Measurements from ENCODE around the gene ATP9A.
"Not testable (repeated sequence)": the region's sequence is repeated elsewhere in the genome, so short reads cannot be mapped to it uniquely, and the experiment has no call there.

ATP9A gene

DNA sequence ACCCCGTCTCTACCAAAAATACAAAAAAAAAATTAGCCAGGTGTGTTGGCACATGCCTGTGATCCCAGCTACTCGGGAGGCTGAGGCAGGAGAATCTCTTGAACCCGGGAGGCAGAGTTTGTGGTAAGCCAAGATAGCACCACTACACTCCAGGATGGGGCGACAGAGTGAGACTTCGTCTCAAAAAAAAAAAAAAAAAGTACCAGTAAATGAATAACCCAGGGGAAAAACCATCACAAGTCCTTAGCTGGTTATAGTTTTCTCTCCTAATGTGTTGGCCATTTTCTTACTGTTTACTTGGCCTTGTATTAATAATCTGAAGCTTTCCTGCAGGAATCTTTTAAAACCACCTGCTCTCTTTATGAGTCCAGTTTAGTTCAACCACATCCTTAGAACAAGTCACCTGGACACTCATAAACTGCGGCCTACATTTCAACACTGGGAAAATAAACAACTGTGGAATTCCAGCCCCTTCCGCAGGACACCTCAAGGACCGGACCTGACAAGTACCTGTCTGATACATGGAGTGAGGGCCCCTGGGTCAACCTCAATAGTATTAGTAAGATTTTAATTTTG is 102.6 kb downstream of the ATP9A start:
- FAIRE-seq (no peak), DNase-seq (ENCODE audit: insufficient read length, low spot score) (no peak)
- no peak for TF ChIP-seq POLR2A (IDR thresholded peaks at IDR 0.05; ENCODE audit: low read depth, low read length)

DNA sequence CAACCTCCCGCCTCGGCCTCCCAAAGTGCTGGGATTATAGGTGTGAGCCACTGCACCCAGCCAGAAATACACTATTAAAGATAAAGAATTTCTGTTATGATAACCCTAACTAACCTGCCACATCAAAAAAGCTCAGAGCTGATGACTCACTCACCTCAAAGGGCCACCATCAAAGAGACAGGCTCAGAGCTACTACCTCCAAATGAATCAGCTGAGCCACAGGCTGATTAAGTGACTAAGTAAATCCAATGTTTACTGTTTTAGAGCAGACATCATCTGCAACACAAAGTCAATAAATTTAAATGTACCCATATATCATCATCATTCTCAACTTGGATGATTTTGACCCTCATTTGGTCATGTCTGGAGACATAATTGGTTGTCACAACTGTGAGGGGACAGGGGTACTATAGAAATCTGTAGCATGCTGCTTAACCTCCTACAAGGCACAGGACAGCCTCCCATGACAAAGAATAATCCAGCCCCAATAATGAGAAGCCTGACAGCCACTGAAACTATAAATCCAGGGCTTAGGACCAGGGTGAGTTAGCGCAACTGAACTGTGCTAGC is 106.5 kb downstream of the ATP9A start:
- FAIRE-seq (peak; percentile 11), DNase-seq (ENCODE audit: insufficient read length, low spot score) (peak; percentile 70)
- TF ChIP-seq POLR2A (IDR thresholded peaks at IDR 0.05; ENCODE audit: low read depth, low read length) = no peak

DNA sequence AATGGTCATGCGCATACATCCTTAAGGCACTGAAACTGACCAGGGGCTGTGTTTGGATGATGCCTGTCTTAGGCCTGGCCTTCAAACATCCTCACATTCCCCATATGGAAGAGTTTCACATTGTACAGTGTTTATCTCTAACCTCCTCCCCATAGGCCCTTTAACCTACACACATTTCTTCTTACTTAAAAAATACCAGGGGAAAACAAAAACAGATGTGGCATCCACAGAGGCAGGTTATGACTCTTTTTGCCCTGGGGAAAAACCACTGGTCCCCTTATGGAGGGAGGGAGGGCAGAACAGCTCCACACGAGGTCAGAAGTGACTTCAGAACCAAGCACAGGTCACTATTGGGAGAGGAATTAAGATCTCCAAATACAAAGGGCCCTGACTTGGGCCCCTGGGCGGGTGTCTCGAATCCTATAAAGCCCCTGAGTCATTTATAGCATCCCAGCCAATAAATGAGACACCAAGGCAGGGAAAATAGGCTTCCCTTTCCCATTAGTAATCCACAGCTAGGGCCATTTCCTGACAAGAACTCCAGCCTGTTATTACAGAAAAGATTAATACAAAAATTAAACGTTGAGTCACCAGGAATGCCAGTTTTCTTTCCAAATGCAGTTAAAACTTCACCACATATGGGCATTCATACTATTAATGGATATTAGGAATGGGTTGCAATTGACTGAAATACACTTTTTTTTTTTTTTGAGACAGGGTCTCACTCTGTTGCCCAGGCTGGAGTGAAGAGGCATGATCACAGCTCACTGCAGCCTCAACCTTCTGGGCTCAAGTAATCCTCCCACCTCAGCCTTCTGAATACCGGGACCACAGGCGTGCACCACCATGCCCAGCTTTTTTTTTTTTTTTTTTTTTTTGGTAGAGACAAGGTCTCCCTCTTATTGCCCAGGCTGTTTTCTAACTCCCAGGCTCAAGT is 107.2 kb downstream of the ATP9A start:
- DNase-seq (ENCODE audit: insufficient read length, low spot score) (peak; percentile 40), FAIRE-seq (no peak)
- TF ChIP-seq POLR2A (IDR thresholded peaks at IDR 0.05; ENCODE audit: low read depth, low read length) = no peak

DNA sequence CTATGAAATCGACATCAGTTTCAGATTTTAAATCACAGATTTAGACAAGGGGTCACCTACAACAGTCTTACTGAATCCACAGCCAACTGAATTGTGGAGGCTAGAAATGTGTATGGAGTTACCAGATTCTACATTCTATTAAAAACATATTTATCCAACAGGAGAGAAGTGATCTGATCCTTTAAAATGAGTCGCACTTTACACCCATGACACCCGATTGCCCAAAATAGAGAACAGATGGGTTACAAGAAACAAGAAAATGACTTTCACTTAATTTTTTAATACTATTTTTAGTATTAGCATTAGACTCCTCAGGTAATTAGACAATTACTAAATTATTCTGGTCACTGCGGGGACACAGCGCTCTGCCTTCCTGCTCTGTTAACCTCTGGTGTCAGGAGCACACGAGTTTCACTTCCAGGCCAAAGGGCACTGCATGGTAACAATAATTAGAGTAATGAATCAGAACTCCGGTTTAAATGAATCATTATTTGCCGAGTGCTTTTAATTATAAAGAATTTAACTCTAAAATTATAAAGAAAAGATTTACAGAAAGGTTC is 108.6 kb downstream of the ATP9A start:
- FAIRE-seq (no peak), DNase-seq (ENCODE audit: insufficient read length, low spot score) (no peak)
- TF ChIP-seq POLR2A (IDR thresholded peaks at IDR 0.05; ENCODE audit: low read depth, low read length) = no peak

DNA sequence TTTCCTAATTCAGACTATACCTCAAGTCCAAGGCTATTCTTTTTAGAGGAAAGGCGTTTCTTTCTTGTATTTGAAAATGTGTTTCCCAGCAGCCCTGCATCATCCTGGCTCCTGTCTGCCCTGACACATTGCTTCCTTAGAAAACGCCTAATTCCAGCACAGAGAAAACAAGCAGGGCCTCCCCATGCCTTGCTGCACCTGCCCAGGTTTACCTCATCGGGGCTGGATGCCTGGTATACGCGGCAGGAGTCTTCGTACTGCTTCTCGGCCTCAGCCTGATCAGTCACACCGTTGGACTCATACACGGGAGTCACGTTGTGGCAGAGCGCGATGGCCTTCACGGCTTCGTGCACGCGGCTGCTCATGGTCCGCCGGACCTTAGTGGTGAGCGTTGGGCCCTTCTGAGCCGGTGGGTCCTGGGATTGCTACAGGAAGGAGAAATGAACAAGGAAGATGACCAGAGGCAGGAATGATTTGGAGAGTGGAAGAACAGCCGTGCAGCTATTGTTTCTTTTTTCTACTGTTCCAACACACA is 111.4 kb downstream of the ATP9A start:
- TF ChIP-seq POLR2A (IDR thresholded peaks at IDR 0.05; ENCODE audit: low read depth, low read length) = no peak
- DNase-seq (ENCODE audit: insufficient read length, low spot score) (no peak), FAIRE-seq (no peak)

DNA sequence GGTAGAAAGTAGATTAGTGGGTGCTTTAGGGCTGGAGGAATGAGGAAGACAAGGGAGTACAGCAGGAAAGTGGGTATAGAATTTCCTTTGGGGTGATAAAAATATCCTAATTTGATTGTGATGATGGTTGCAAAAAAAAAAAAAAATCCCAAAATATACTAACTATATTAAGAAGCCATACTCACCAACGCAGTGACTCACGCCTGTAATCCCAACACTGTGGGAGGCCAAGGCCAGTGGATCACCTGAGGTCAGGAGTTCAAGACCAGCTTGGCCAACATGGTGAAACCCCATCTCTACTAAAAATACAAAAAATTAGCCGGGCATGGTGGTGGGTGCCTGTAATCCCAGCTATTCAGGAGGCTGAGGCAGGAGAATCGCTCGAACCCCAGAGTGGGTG is 112.1 kb downstream of the ATP9A start:
- not testable (repeated sequence) for DNase-seq (ENCODE audit: insufficient read length, low spot score); FAIRE-seq

DNA sequence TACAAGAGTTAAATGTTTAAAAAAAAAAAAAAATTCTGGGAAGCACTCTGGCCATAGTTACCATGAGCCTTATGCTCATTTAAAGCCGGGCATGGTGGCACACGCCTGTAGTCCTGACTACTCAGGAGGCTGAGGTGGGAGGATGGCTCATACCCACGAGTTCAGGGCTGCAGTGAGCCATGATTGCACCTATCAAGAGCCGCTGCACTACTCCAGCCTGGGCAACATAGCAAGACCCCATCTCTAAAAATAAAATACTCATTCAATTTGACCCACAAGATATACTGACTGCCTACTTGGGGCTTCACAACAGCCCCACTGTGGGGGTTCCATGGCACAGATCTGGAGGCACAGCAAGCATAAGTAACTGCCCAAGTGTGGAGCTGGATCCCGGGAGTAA is 113.7 kb downstream of the ATP9A start:
- DNase-seq (ENCODE audit: insufficient read length, low spot score) (no peak), FAIRE-seq (no peak)
- no peak for TF ChIP-seq POLR2A (IDR thresholded peaks at IDR 0.05; ENCODE audit: low read depth, low read length)

DNA sequence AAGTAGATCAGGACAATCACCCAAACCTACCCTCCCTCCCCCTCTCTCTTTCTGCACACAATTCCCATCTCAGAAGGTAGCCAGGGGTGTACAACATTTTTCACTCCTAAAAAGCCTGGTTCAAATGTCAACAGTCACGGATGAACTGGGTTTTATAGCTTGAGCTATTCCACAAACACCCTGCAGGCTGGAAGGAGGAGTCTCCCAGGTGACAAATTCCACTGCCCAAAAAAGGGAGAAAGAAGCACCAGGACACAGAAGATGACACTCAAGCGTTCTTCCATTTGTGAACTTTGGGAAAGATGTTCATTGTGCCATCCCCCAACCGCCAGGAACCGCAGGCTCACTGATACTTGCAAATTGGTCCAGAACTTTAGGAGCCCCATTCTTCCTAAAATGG is 114.1 kb downstream of the ATP9A start:
- no peak for DNase-seq (ENCODE audit: insufficient read length, low spot score)
- no peak for TF ChIP-seq POLR2A (IDR thresholded peaks at IDR 0.05; ENCODE audit: low read depth, low read length)
- no peak for FAIRE-seq

DNA sequence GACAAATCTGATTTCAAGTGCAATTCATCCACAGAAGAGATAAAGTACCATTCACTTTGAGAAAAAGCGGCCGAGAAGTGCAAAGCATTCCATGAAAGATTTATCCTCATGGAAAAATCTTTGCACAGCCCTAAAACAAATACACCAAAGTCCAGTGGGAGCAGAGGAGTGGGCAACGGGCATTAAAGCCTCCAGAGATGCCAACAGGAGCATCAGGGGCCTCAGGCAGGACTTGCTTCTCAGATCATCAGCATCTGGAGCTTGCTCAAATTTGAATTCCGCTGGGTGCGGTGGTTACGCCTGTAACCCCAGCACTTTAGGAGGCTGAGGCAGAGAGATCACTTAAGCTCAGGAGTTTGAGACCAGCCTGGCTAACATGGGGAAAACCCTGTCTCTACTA is 115.0 kb downstream of the ATP9A start:
- no peak for FAIRE-seq

DNA sequence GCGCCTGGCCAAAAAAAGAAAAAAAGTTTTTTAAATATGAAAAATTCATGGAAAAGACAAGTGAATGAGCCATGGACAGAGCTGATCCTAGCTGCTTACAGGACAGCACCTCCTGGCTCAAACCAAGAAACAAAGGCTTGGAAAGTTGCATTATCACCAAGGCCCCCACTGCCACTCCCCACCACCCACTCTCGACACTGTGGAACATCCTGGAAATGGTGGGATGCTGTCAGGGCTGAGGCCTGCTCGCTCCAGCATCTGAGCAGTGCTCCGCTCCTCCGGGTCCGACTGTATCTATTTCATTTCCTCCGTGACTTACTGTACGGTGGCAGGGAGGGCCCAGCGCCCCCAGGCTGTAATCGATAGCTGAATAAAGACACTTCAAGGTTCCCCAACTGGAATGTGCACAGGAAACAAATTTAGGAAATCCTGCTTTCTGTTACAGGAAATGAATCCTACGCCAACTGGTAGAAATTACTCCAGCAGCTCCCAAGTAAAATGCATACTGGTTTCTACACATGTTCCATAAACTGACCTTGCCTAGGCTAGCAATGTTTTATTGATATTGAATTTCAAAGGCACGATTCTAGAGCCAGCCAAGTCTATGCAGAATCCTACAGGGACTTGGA is 116.2 kb downstream of the ATP9A start:
- FAIRE-seq (no peak), DNase-seq (ENCODE audit: insufficient read length, low spot score) (no peak)
- no peak for TF ChIP-seq POLR2A (IDR thresholded peaks at IDR 0.05; ENCODE audit: low read depth, low read length)

More for the DNA sequence above, 115.0 kb downstream of the ATP9A start:
- DNase-seq (ENCODE audit: insufficient read length, low spot score) = no peak
- TF ChIP-seq POLR2A (IDR thresholded peaks at IDR 0.05; ENCODE audit: low read depth, low read length) = no peak

DNA sequence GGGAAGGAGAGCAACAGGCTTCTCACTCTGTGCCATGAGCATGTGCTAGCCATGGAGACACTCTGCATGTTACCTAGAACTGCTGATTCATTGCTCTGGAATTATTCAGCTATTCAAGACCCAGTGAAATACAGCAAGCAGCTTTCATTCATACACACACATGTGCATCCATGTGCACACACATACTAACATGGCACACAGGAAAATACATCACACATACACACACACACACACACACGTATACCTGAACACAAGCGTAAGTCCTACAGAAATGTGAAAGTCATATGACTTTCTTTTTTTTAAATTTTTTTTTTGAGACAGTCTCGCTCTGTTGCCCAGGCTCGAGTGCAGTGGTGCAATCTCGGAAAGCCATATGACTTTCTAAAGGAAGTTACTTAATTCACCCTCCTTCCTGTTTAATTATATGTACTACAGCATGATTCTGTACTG is 117.5 kb downstream of the ATP9A start:
- no peak for FAIRE-seq

DNA sequence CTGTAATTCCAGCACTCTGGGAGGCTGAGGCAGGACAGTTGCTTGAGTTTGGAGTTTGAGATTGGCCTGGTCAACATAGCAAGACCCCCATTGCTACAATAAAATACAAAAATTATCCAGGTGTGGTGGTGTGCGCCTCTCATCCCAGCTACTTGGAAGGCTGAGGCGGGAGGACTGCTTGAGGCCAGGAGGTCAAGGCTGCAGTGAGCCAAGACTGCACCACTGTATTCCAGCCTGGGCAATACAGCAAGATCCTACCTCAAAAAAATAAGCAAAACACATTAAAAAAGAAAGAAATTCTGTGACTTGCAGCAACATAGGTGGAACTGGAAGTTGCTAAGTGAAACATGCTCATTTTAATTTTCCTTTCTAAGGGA is 119.6 kb downstream of the ATP9A start:
- TF ChIP-seq POLR2A (IDR thresholded peaks at IDR 0.05; ENCODE audit: low read depth, low read length) = no peak
- FAIRE-seq (no peak), DNase-seq (ENCODE audit: insufficient read length, low spot score) (no peak)

More for the DNA sequence above, 117.5 kb downstream of the ATP9A start:
- DNase-seq (ENCODE audit: insufficient read length, low spot score) = peak; percentile 19
- TF ChIP-seq POLR2A (IDR thresholded peaks at IDR 0.05; ENCODE audit: low read depth, low read length) = no peak

DNA sequence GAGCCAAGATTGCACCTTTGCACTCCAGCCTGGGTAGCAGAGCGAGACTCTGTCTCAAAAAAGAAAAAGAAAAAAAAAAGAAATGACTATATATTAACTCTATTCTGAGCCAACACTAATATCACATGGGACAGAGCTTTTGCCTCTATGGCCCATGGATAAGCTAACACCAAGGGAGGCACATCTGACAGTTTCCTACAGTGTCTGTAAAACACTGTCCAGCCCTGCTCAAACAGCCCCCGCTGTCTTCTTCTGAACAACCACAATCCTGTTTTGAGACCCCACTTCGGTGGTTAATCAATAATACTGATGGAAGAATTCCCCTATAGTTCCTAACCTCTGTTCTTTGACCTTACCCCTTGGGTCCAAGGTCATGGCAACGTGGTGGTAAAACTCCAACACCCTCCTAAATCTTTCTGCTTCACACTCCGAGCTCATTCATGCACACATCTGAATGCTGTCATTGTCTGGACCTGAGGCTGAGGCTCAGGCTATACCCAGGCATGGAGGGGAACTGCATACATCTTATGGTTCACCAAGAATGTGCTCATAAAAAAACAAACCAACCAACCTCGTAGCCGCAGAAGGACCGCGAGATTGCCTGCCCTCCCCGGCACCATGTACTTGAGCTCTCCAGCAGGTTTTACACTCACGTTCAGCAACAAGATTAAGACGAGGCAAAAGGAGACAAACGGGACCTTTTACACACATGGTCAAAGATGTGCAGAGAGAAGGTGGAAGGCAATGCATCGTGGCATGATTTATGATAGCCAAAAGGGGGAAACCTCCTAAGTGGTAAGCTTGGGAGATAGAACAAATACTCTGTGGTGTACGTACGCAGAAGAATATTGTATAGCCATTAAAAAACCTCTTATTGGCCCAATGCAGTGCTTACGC is 120.3 kb downstream of the ATP9A start:
- TF ChIP-seq POLR2A (IDR thresholded peaks at IDR 0.05; ENCODE audit: low read depth, low read length) = no peak
- DNase-seq (ENCODE audit: insufficient read length, low spot score) = no peak
- FAIRE-seq = no peak

DNA sequence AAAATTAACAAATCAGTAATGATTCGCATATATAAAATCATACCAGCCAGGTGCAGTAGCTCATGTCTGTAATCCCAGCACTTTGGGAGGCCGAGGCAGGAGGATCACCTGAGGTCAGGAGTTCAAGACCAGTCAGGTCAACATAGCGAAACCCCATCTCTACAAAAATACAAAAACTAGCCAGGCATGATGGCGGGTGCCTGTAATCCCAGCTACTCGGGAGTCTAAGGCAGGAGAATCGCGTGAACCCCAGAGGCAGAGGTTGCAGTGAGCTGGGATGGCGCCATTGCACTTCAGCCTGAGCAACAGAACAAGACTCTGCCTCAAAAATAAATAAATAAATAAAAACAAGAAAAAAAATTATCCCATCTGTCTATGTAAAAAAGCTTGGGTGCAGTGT is 124.4 kb downstream of the ATP9A start:
- DNase-seq (ENCODE audit: insufficient read length, low spot score); FAIRE-seq: not testable (repeated sequence)

Data from H54 (cell line).